Mammary microvascular endothelial cell (primary cell): Measurements from ENCODE around the gene NFXL1. TPM values are rescaled to one million over a fixed set of nuclear protein-coding genes. Genes with fewer than 3 reads are reported as not detected.

Source experiments
- total RNA-seq: library from RNA; depleted of rRNA; stranded (reverse); fragments of >200 nt; gene quantifications from 2 replicates; pipeline ENCODE4 v1.2.3, GENCODE V29; 2015

Gene NFXL1
- total RNA-seq: 3.7 and 6.9 TPM in 2 replicates

GRCh38 chr4:47914220-47914925, at the start of gene NFXL1:
NFXL1 (minus strand) TSS chr4:47914583; CDS start chr4:47914203, 380 bp downstream.

GRCh38 chr4:47837908-47838294, 76.5 kb downstream of the NFXL1 start, which contains the start of gene CORIN:
CORIN (minus strand) TSS chr4:47838067; CDS start chr4:47837949, 118 bp downstream.

Other genes starting within 250 kb of the NFXL1 start
- gene CORIN, start 76.5 kb downstream of the NFXL1 start, total RNA-seq: 0.10 and 0.33 TPM in 2 replicates
- gene CNGA1, start 102.1 kb upstream of the NFXL1 start, total RNA-seq: not detected in 2 replicates
- 2.4 and 2.5 TPM in 2 replicates for gene NIPAL1, start 102.2 kb upstream of the NFXL1 start, total RNA-seq
- gene TXK, start 219.7 kb upstream of the NFXL1 start, total RNA-seq: 1.4 and 1.5 TPM in 2 replicates